Epidermal melanocyte (primary cell): ENCODE results near the gene TCAF1.

Experiments used
- DNase-seq: peaks from one replicate; pipeline ENCODE4 v3.0.0; 2011; ENCODE audit warnings: low spot score; ENCODE audit not compliant: insufficient read length

The TCAF1 gene

GRCh38 chr7:143901668-143902331, at the start of gene TCAF1:
Gene TCAF1, minus strand, starts transcription at chr7:143902176. Its CDS starts 25,568 bp downstream, at chr7:143876608.
- DNase-seq, result peak; percentile 96

GRCh38 chr7:143948733-143949132, 46.8 kb upstream of the TCAF1 start:
- no peak for DNase-seq

- DNase-seq, result no peak
Measured at GRCh38 chr7:143947111-143947510, 45.1 kb upstream of the TCAF1 start.

- no peak for DNase-seq
Measured at GRCh38 chr7:143945423-143945822, 43.4 kb upstream of the TCAF1 start.

- DNase-seq, result no peak
Measured at GRCh38 chr7:143938379-143939243, 36.6 kb upstream of the TCAF1 start.

- no peak for DNase-seq
Measured at GRCh38 chr7:143936087-143937009, 34.4 kb upstream of the TCAF1 start.

GRCh38 chr7:143934526-143935325, 32.8 kb upstream of the TCAF1 start, which contains the start of gene OR2F2:
Gene OR2F2, plus strand, starts transcription at chr7:143935233. Its CDS starts 0 bp downstream, at chr7:143935233.
- no peak for DNase-seq

GRCh38 chr7:143931739-143932138, 29.8 kb upstream of the TCAF1 start:
- DNase-seq, result no peak

- DNase-seq, result no peak
Measured at GRCh38 chr7:143929224-143929920, 27.4 kb upstream of the TCAF1 start.

- DNase-seq, result no peak
Measured at GRCh38 chr7:143924851-143925250, 22.9 kb upstream of the TCAF1 start.

GRCh38 chr7:143914938-143915652, 13.1 kb upstream of the TCAF1 start:
- no peak for DNase-seq

- DNase-seq, result no peak
Measured at GRCh38 chr7:143913945-143914615, 12.1 kb upstream of the TCAF1 start.

GRCh38 chr7:143910473-143911248, 8.7 kb upstream of the TCAF1 start:
- DNase-seq, result no peak

- no peak for DNase-seq
Measured at GRCh38 chr7:143909863-143910262, 7.9 kb upstream of the TCAF1 start.

GRCh38 chr7:143908120-143908519, 6.1 kb upstream of the TCAF1 start:
- DNase-seq, result no peak

- no peak for DNase-seq
Measured at GRCh38 chr7:143906895-143907294, 4.9 kb upstream of the TCAF1 start.

- no peak for DNase-seq
Measured at GRCh38 chr7:143906151-143906550, 4.2 kb upstream of the TCAF1 start.

- no peak for DNase-seq
Measured at GRCh38 chr7:143905509-143905908, 3.5 kb upstream of the TCAF1 start.
